Ascending aorta (tissue), 2 donors: ENCODE measurements around the gene ABCC1. TPM values are rescaled to one million over a fixed set of nuclear protein-coding genes. Genes with fewer than 3 reads are reported as not detected.

Experiments
- DNase-seq, 2 donors: peaks; one replicate each; pipeline ENCODE4 v3.0.0-alpha.2; 2019; ENCODE audit warnings: low spot score in 2 of 2
- H3K27ac ChIP-seq, 2 donors: fragments of 200-600 bp; sonication (generic); one replicate each; pipeline ENCODE4 v1.5.1; 2016 to 2017; ENCODE audit warnings: mild to moderate bottlenecking in 1 of 2
- H3K27me3 ChIP-seq: fragments of 200-600 bp; sonication (generic); one replicate; pipeline ENCODE4 v1.5.1; 2017
- H3K36me3 ChIP-seq, 2 donors: fragments of 200-600 bp; sonication (generic); one replicate each; pipeline ENCODE4 v1.5.1; 2016
- H3K4me1 ChIP-seq, 2 donors: fragments of 200-600 bp; sonication (generic); one replicate each; pipeline ENCODE4 v1.5.1; 2016 to 2017; ENCODE audit warnings: mild to moderate bottlenecking in 1 of 2
- H3K4me3 ChIP-seq, 2 donors: fragments of 200-600 bp; sonication (generic); one replicate each; pipeline ENCODE4 v1.5.1; 2016 to 2017; ENCODE audit warnings: mild to moderate bottlenecking in 1 of 2
- H3K9me3 ChIP-seq, 2 donors: fragments of 200-600 bp; sonication (generic); one replicate each; pipeline ENCODE4 v1.5.1; 2016
- intact Hi-C: fragments of 100-400 bp; cut with DNase I; formaldehyde crosslinking; loops from one replicate; pipeline ENCODE4 v1.15.1; 2023
- total RNA-seq: library from RNA; depleted of rRNA; stranded (reverse); fragments of >200 nt; gene quantifications from one replicate; pipeline ENCODE4 v1.1.0, GENCODE V29; 2016
- TF ChIP-seq, protein P1 (sequence below), 3 experiments: fragments of 200-600 bp in 2 of 3; fragments of 450-650 bp in 1 of 3; sonication (generic) in 2 of 3; IDR thresholded peaks; one replicate each; pipeline ENCODE4 v1.5.1; 2016 to 2019; ENCODE audit warnings: antibody characterized with exemption in 3 of 3, mild to moderate bottlenecking in 1 of 3, moderate library complexity in 1 of 3

ABCC1 gene
- total RNA-seq, 1 donor from 2014 or later = 144 TPM

DNA sequence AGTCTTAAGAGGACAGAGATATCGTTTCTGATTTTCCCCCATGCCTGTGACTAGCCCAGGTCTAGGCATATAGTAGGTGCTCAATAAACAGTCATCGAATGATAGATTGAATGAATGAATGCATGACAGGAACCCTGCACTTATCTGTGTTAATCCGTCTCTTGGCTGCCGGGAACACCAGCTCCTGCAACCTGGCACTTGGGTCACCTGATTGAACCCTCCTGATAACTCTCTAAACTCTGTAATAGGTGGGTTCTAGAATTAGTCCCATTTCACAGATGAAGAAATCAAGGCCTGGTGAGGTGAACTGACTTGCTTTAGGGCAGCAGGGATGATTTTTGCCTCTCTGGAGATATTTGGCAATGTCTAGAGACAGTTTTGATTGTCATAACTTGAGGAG, 43.7 kb downstream of the ABCC1 start:
- H3K27me3 ChIP-seq = no peaks in the 10 kb centered on the region
- intact Hi-C loops = no loop called here
- H3K9me3 ChIP-seq = no peaks in the 10 kb centered on the region
- TF ChIP-seq, protein P1, sequence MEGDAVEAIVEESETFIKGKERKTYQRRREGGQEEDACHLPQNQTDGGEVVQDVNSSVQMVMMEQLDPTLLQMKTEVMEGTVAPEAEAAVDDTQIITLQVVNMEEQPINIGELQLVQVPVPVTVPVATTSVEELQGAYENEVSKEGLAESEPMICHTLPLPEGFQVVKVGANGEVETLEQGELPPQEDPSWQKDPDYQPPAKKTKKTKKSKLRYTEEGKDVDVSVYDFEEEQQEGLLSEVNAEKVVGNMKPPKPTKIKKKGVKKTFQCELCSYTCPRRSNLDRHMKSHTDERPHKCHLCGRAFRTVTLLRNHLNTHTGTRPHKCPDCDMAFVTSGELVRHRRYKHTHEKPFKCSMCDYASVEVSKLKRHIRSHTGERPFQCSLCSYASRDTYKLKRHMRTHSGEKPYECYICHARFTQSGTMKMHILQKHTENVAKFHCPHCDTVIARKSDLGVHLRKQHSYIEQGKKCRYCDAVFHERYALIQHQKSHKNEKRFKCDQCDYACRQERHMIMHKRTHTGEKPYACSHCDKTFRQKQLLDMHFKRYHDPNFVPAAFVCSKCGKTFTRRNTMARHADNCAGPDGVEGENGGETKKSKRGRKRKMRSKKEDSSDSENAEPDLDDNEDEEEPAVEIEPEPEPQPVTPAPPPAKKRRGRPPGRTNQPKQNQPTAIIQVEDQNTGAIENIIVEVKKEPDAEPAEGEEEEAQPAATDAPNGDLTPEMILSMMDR (IDR thresholded peaks at IDR 0.05) = no peak
- peaks cover 25 to 68% of the 10 kb centered on the region in 2 donors for H3K4me1 ChIP-seq
- H3K4me3 ChIP-seq = no peak overlapping the region
- H3K36me3 ChIP-seq = peaks cover 0 to 3% of the 10 kb centered on the region in 2 donors
- DNase-seq = no peak
- peak overlapping the region; percentile 76 to 82 for H3K27ac ChIP-seq

DNA sequence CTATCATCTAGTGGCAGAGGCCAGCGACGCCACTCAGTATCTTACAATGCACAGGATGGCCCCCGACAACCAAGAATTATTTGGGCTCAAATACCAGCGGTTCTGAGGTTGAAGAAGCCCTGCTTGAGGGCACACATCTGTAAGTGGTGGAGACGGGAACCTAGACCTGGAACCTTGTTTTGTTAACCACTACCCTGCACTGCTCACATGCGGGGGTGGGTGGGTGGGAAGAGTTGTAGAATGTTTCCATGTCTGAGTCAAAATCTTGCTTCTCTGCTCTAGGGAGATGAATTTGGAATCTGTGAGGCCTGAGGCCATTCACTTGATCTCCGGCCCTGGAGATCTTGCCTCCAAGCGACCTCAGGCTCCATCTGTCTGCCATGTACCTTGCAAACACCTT, 44.1 kb downstream of the ABCC1 start:
- intact Hi-C loops = no loop called here
- TF ChIP-seq, protein P1 (IDR thresholded peaks at IDR 0.05) = no peak
- H3K27ac ChIP-seq = peak overlapping the region; percentile 76 to 82
- H3K4me3 ChIP-seq = no peak overlapping the region
- no peak for DNase-seq
- no peaks in the 10 kb centered on the region for H3K9me3 ChIP-seq
- H3K27me3 ChIP-seq = no peaks in the 10 kb centered on the region
- peaks cover 0 to 3% of the 10 kb centered on the region in 2 donors for H3K36me3 ChIP-seq
- H3K4me1 ChIP-seq = peaks cover 26 to 67% of the 10 kb centered on the region in 2 donors

DNA sequence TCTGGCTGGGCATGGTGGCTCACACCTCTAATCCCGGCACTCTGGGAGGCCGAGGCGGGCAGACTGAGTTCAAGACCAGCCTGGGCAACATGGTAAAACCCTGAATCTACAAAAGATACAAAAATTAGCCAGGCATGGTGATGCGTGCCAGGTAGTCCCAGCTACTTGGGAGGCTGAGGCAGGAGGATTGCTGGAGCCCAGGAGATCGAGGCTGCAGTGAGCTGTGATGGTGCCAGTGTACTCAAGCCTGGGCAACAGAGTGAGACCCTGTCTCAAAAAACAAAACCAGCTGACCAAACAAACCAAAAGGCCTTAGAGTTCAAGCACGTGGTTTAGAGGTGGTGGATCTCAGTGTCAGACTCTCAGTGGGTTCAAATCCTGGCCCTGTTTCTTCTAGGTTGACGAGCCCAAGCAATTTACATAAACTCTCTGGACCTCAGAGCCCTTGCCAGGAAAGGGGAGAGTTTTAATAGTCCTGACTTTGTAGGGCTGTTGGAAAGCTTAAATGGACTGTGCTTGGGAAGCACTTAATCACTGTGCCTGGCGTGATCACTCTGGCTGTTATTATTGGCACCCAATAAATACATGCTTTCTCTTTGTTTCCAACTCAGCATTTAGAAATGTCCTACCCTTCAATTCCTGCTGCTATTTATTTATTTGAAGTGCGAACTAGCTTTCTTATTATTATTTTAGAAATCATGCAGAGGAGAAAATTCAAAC, 44.7 kb downstream of the ABCC1 start:
- intact Hi-C loops = loop anchor here (2.0 kb wide), 1 partner anchor 19 kb away; no protein-coding TSS in a partner anchor
- Histone ChIP-seq H3K4me1 (peaks cover 27 to 70% of the 10 kb centered on the region in 2 donors), H3K27ac (peak overlapping the region; percentile 76 to 82)

DNA sequence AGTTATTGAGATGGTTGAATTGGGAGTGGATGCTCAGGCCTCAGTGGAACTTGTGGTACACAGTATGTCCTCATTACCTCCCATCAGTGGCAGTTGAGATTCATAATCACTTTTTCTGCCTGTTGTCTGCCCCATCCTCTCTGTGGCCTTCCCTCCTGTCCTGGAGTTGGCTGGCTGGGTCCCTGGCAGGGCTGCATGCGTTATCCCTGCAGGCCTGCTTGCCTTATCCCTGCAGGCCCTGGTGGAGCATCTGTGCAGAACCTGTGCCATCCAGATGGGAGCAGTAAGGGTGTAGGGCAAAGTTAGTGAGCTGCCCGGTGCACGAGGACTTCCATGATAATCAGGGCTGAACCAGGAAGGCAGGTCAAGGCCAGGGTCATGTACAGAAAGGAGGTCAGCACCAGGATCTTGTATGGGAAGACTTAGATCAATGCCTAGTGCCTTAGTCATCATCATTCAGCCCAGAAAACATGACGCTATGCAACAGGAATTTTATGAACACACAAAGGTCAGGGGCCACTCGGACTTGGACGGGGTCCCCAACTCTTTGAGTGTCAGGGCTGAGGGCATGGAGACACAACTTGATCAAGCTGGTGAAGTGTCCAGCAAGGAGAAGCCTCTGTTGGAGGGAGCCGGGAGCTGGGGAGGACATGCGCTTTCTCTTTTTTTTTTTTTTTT, 47.2 kb downstream of the ABCC1 start:
- no peaks in the 10 kb centered on the region for H3K9me3 ChIP-seq
- intact Hi-C loops = loop anchor here (2.0 kb wide), 1 partner anchor 44 kb away; no protein-coding TSS in a partner anchor
- peak in 1 of 2 donors; percentile 82 for DNase-seq
- H3K27ac ChIP-seq = peak overlapping the region; percentile 63 to 82
- TF ChIP-seq, protein P1 (IDR thresholded peaks at IDR 0.05) = no peak
- H3K27me3 ChIP-seq = no peaks in the 10 kb centered on the region
- no peak overlapping the region for H3K4me3 ChIP-seq
- peaks cover 0 to under 1% of the 10 kb centered on the region in 2 donors for H3K36me3 ChIP-seq
- peaks cover 18 to 63% of the 10 kb centered on the region in 2 donors for H3K4me1 ChIP-seq

More for the DNA sequence above, 44.7 kb downstream of the ABCC1 start:
- no peak overlapping the region for H3K4me3 ChIP-seq
- no peaks in the 10 kb centered on the region for H3K27me3 ChIP-seq
- no peaks in the 10 kb centered on the region for H3K9me3 ChIP-seq
- TF ChIP-seq, protein P1 (IDR thresholded peaks at IDR 0.05) = no peak
- DNase-seq = peak in 1 of 2 donors; percentile 84
- peaks cover 0 to 3% of the 10 kb centered on the region in 2 donors for H3K36me3 ChIP-seq

DNA sequence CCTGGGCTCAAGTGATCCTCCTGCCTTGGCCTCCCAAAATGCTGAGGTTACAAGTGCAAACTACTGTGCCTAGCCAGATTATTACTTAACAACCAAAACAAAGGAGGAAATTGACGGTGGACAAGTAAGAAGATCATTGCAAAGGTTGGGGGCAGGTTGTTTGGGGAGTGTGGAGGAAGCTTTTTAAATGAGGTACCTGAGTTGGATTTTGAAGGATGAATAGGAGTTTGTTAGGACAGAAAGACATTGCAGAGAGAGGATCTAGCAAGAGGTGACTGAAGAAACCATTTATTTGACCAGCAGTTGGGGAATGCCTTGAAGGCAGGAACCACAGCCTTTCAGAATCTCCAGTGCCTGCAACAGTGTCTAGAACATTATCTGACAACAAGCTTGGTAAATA, 51.3 kb downstream of the ABCC1 start:
- Histone ChIP-seq H3K36me3 (no peaks in the 10 kb centered on the region), H3K4me3 (no peak overlapping the region), H3K27ac (no peak overlapping the region), H3K9me3 (no peaks in the 10 kb centered on the region), H3K4me1 (peaks cover 8 to 50% of the 10 kb centered on the region in 2 donors), H3K27me3 (no peaks in the 10 kb centered on the region)
- TF ChIP-seq, protein P1 (IDR thresholded peaks at IDR 0.05) = no peak
- DNase-seq = no peak
- intact Hi-C loops = no loop called here
